Vagina (tissue), 2 donors: Measurements from ENCODE around the gene ROR2.

Experiments
- POLR2A ChIP-seq, 2 donors: fragments of 450-650 bp; IDR thresholded peaks; one replicate each; pipeline ENCODE4 v1.6.1; 2017; ENCODE audit warnings: antibody characterized with exemption in 2 of 2, mild to moderate bottlenecking in 2 of 2, moderate library complexity in 2 of 2
- TF ChIP-seq, protein P1 (sequence below), 3 experiments: fragments of 450-650 bp in 2 of 3; fragments of 200-600 bp in 1 of 3; sonication (generic) in 1 of 3; IDR thresholded peaks; one replicate each; pipeline ENCODE4 v1.5.1; 2017 to 2019; ENCODE audit warnings: antibody characterized with exemption in 3 of 3, mild to moderate bottlenecking in 2 of 3, moderate library complexity in 2 of 3

DNA sequence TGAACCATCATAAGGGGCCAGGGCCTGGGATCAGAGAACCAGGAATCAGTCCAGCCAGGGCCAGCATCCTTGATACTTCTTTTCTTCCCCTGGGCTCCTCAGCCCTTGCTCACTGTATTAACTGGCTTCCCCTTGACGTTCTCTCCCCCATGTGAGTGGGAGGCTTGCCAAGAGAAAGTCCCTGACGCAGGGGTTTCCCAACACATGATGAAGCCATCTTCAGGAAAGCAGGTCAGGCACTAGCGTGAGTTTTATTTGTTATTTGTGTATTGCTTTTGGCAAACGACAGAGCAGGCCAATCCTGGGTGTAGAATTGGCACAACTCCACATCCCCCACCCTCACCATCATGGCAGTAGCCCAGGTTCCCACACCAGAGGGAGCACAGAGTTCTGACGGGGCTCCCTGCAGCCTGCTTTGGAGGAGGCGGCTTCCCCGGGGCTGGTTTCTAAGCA, 360.9 kb downstream of the ROR2 start:
- TF ChIP-seq, protein P1, sequence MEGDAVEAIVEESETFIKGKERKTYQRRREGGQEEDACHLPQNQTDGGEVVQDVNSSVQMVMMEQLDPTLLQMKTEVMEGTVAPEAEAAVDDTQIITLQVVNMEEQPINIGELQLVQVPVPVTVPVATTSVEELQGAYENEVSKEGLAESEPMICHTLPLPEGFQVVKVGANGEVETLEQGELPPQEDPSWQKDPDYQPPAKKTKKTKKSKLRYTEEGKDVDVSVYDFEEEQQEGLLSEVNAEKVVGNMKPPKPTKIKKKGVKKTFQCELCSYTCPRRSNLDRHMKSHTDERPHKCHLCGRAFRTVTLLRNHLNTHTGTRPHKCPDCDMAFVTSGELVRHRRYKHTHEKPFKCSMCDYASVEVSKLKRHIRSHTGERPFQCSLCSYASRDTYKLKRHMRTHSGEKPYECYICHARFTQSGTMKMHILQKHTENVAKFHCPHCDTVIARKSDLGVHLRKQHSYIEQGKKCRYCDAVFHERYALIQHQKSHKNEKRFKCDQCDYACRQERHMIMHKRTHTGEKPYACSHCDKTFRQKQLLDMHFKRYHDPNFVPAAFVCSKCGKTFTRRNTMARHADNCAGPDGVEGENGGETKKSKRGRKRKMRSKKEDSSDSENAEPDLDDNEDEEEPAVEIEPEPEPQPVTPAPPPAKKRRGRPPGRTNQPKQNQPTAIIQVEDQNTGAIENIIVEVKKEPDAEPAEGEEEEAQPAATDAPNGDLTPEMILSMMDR (IDR thresholded peaks at IDR 0.05), result no peak
- no peak for TF ChIP-seq POLR2A (IDR thresholded peaks at IDR 0.05)
